Trophoblast cell (in vitro differentiated cells and primary cell): ENCODE measurements around the gene TNFAIP8L1.
"Not testable (repeated sequence)": the region's sequence is repeated elsewhere in the genome, so short reads cannot be mapped to it uniquely, and the experiment has no call there.

Experiments used
- DNase-seq, 2 donors: peaks; one replicate each; pipeline ENCODE4 v3.0.0-alpha.2; 2016
- H2AFZ ChIP-seq: 2 replicates; pipeline ENCODE4 v1.6.1; 2013; ENCODE audit warnings: low read length, moderate library complexity, mild to moderate bottlenecking; ENCODE audit not compliant: insufficient read depth, poor library complexity
- H2AK5ac ChIP-seq: 2 replicates; pipeline ENCODE4 v1.6.1; 2013; ENCODE audit warnings: mild to moderate bottlenecking, low read length
- H2BK120ac ChIP-seq: 2 replicates; pipeline ENCODE4 v1.6.1; 2013; ENCODE audit warnings: low read length, mild to moderate bottlenecking, moderate library complexity; ENCODE audit not compliant: insufficient read depth, poor library complexity
- H2BK12ac ChIP-seq: 2 replicates; pipeline ENCODE4 v1.6.1; 2013; ENCODE audit warnings: mild to moderate bottlenecking, low read length, moderate library complexity
- H2BK5ac ChIP-seq: 2 replicates; pipeline ENCODE4 v1.6.1; 2013; ENCODE audit warnings: low read length, low read depth, moderate library complexity, mild to moderate bottlenecking; ENCODE audit not compliant: poor library complexity
- H3K14ac ChIP-seq: 2 replicates; pipeline ENCODE4 v1.6.1; 2013; ENCODE audit warnings: mild to moderate bottlenecking, low read length
- H3K18ac ChIP-seq: 2 replicates; pipeline ENCODE4 v1.6.1; 2013; ENCODE audit warnings: mild to moderate bottlenecking, low read length
- H3K23ac ChIP-seq: 2 replicates; pipeline ENCODE4 v1.6.1; 2013; ENCODE audit warnings: low read length
- H3K27ac ChIP-seq: 2 replicates; pipeline ENCODE4 v1.5.1; 2013; ENCODE audit warnings: low read depth, mild to moderate bottlenecking, inconsistent platforms, low read length, moderate library complexity
- H3K27me3 ChIP-seq: 2 replicates; pipeline ENCODE4 v1.6.1; 2013; ENCODE audit warnings: inconsistent platforms, mild to moderate bottlenecking, low read length, moderate library complexity; ENCODE audit not compliant: insufficient read depth
- H3K36me3 ChIP-seq, 2 experiments: 1 replicate in 1 of 2; 2 replicates in 1 of 2; pipeline ENCODE4 v1.6.1; 2013; ENCODE audit warnings: low read length in 2 of 2, mild to moderate bottlenecking in 2 of 2, moderate library complexity in 1 of 2; ENCODE audit not compliant: insufficient read depth in 2 of 2, control insufficient read depth in 1 of 2
- H3K4ac ChIP-seq: 2 replicates; pipeline ENCODE4 v1.6.1; 2013; ENCODE audit warnings: low read depth, mild to moderate bottlenecking, low read length, moderate library complexity
- H3K4me1 ChIP-seq, 2 experiments: 1 replicate in 1 of 2; 2 replicates in 1 of 2; pipeline ENCODE4 v1.6.1; 2013; ENCODE audit warnings: low read length in 2 of 2, mild to moderate bottlenecking in 2 of 2, moderate library complexity in 1 of 2; ENCODE audit not compliant: insufficient read depth in 2 of 2, control insufficient read depth in 1 of 2
- H3K4me2 ChIP-seq: 2 replicates; pipeline ENCODE4 v1.6.1; 2013; ENCODE audit warnings: inconsistent platforms, mild to moderate bottlenecking, low read length, moderate library complexity
- H3K4me3 ChIP-seq: 2 replicates; pipeline ENCODE4 v1.5.1; 2013; ENCODE audit warnings: mild to moderate bottlenecking, low read depth, low read length, inconsistent platforms
- H3K79me1 ChIP-seq: one replicate; pipeline ENCODE4 v1.6.1; 2013; ENCODE audit warnings: low read length
- H3K79me2 ChIP-seq: 2 replicates; pipeline ENCODE4 v1.6.1; 2013; ENCODE audit warnings: low read length, mild to moderate bottlenecking; ENCODE audit not compliant: control insufficient read depth, insufficient read depth, poor library complexity
- H3K9ac ChIP-seq: 2 replicates; pipeline ENCODE4 v1.6.1; 2013; ENCODE audit warnings: mild to moderate bottlenecking, low read length
- H3K9me3 ChIP-seq: 2 replicates; pipeline ENCODE4 v1.6.1; 2013; ENCODE audit warnings: low read depth, mild to moderate bottlenecking, control low read depth, inconsistent platforms, low read length; ENCODE audit not compliant: insufficient read depth
- H4K12ac ChIP-seq: 2 replicates; pipeline ENCODE4 v1.6.1; 2013; ENCODE audit warnings: low read depth, mild to moderate bottlenecking, low read length, moderate library complexity
- H4K8ac ChIP-seq: 2 replicates; pipeline ENCODE4 v1.6.1; 2013; ENCODE audit warnings: low read depth, mild to moderate bottlenecking, low read length, moderate library complexity
- H4K91ac ChIP-seq: one replicate; pipeline ENCODE4 v1.6.1; 2013; ENCODE audit warnings: low read depth, mild to moderate bottlenecking, low read length, moderate library complexity
- WGBS: extraction: QIAGEN DNeasy Blood & Tissue Kit; methylation state at CpG from one replicate; pipeline ENCODE4 v1.1.7; 2013; ENCODE audit warnings: missing lambda C conversion rate; ENCODE audit not compliant: insufficient read length, insufficient coverage; ENCODE audit errors: extremely low coverage; 5-methylcytosine and 5-hydroxymethylcytosine counted together

The TNFAIP8L1 gene

DNA sequence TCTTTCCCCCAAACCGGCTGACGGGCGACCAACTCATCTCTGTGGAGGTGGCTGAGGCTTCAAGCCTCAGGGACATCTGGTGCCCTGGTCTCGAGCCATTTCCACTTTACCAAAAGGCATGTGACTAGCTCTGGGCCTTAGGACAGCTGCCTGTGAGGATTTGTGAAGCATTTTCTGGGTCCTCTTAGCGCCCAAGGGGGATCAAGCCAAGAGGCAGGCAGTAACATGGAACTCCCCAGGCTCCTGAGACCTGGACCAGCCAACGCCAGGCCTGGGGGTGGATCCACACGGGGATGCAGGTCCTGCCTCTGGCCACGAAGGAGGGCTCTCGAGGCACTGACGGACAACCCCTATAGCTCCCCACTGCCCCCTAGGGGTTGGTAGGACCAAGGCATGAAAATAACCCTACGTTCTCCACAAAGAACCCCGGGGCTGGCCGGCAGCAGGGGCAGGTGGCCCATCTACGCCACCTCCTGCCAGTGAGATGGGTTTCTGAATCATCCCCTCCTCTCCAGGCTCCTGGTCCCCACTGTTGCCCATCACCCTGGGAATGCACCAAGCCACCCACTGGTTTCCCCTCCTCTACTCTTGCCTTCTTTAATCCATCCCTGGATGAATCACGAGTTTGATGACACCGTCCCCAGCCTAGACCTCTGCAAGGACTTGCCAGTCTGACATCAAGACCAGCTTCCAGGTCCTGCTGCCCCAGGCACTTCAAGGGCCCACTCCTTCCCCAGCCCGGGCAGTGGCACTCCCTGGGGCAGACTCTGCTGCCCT is 37.8 kb downstream of the TNFAIP8L1 start:
- H4K91ac ChIP-seq: no peak overlapping the region
- peak; percentile 57 to 73 for DNase-seq
- no peak overlapping the region for H3K23ac ChIP-seq
- H2BK5ac ChIP-seq: no peak overlapping the region
- peaks cover 40% of the 10 kb centered on the region in 2 experiments for H3K36me3 ChIP-seq
- H3K79me1 ChIP-seq: no peaks in the 10 kb centered on the region
- no peak overlapping the region for H2BK12ac ChIP-seq
- H3K14ac ChIP-seq: no peak overlapping the region
- H3K9me3 ChIP-seq: no peaks in the 10 kb centered on the region
- no peak overlapping the region for H3K4ac ChIP-seq
- no peak overlapping the region for H2BK120ac ChIP-seq
- H3K4me2 ChIP-seq: no peak overlapping the region
- no peak overlapping the region for H4K8ac ChIP-seq
- no peak overlapping the region for H3K27ac ChIP-seq
- no peaks in the 10 kb centered on the region for H3K27me3 ChIP-seq
- no peaks in the 10 kb centered on the region for H3K79me2 ChIP-seq
- no peak overlapping the region for H3K18ac ChIP-seq
- H2AK5ac ChIP-seq: no peak overlapping the region
- no peaks in the 10 kb centered on the region for H3K4me1 ChIP-seq
- no peak overlapping the region for H2AFZ ChIP-seq
- no peak overlapping the region for H3K4me3 ChIP-seq
- H4K12ac ChIP-seq: peak overlapping the region; percentile 22
- no peak overlapping the region for H3K9ac ChIP-seq
- no CpG with 5 or more reads among the region's 17 CpGs for WGBS

DNA sequence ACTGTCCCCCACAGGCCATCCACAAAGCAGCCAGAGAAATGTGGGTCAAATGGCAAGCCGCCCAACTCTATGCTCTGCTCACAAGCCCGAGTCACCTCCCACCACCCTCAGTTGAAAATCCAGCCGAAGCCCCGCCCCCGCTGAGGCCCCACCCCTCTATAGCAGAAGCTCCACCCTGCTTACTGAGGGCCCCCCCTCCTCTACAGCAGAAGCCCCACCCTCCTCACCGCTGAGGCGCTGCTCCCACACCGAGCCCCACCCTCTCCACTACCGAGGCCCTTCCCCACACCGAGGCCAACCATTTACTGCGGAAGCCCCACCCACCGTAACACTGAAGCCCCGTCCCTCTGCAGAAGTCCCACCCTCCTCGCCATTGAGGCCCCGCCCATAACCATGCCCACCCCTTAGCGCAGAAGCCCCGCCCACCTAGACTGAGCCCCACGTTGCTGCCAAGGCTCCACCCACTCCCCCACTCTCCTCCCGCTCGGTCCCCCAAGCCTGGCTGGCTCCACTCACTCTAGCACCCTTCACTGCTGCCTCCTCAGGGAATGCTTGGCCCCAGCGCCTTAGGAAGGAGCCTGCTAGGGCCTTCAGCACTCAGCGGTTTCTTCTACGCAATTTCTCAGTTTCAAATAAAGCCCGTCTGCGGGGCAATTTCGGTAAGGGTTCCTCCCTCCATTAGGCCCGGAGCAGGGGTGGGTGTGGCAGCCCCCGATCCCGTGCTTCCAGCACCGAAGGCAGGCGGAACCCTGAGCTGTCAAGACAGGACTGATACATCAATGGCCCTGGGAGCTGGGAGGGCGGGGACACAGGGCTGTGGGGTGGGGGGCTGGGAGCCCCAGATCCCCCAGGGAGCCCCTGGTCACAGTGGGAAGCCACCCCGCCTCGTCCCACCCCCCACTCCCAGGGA is 39.8 kb downstream of the TNFAIP8L1 start:
- H3K4me2 ChIP-seq: no peak overlapping the region
- H4K91ac ChIP-seq: no peak overlapping the region
- H3K27ac ChIP-seq: no peak overlapping the region
- no peak overlapping the region for H2BK12ac ChIP-seq
- no peak overlapping the region for H4K8ac ChIP-seq
- H2AFZ ChIP-seq: no peak overlapping the region
- H3K79me1 ChIP-seq: no peaks in the 10 kb centered on the region
- H3K79me2 ChIP-seq: no peaks in the 10 kb centered on the region
- no peak overlapping the region for H4K12ac ChIP-seq
- H3K36me3 ChIP-seq: peaks cover 60% of the 10 kb centered on the region in 2 experiments
- no peaks in the 10 kb centered on the region for H3K9me3 ChIP-seq
- no peak overlapping the region for H3K4me3 ChIP-seq
- H3K14ac ChIP-seq: no peak overlapping the region
- no peak overlapping the region for H2BK120ac ChIP-seq
- H3K9ac ChIP-seq: no peak overlapping the region
- no peak overlapping the region for H2BK5ac ChIP-seq
- no peaks in the 10 kb centered on the region for H3K27me3 ChIP-seq
- no CpG with 5 or more reads among the region's 34 CpGs for WGBS
- no peaks in the 10 kb centered on the region for H3K4me1 ChIP-seq
- no peak overlapping the region for H3K23ac ChIP-seq
- no peak overlapping the region for H3K4ac ChIP-seq
- no peak for DNase-seq
- no peak overlapping the region for H3K18ac ChIP-seq
- H2AK5ac ChIP-seq: no peak overlapping the region

DNA sequence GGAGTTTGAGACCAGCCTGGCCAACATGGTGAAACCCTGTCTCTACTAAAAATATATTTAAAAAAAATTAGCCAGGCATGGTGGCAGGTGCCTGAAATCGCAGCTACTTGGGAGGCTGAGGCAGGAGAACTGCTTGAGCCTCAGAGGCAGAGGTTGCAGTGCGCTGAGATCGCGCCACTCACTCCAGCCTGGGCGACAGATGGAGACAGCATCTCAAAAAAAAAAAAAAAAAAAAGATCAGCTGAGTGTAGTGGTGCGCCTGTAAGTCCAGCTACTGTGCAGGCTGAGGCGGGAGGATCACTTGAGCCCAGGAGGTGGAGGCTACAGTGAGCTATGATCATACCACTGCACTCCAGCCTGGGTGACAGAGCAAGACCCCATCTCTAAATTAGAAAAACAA is 40.7 kb downstream of the TNFAIP8L1 start:
- no CpG with 5 or more reads among the region's 7 CpGs for WGBS

DNA sequence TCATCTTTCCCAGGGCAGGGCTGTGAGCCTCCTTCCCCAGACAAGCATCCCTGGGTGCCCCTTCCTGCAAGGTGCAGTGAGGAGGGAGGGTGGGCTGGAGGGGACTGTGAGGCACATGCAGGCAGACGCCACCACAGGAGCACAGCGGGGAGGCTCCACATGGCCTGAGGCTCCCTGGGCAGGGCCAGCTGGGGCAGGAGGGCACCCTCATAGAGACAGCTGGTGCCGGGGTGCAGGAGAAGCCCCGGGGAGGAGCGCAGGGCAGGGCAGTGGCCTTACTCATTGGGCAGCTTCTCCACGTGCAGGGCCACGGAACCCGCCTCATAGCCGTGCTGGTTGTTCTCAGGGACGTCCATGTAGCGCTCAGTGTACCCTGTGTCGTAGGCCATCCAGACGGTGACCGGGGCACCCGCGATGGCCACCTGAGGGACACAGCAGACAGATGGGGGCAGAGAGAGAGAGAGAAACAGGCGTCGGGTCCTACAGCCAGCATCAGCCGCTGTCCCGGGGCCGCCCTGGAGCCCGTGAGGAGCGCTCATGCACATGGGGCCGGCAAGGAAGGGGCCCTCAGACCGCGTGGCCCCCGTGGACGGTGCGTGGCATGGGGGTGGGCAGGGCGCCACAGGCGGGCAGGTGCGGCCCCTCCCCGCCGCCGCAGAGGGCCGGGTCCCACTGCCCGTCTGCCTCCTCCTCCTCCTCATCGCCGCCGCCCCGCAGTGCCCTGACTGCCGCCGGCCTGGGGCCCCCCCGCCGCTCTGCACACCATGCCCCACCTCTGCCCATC is 43.3 kb downstream of the TNFAIP8L1 start:
- H4K91ac ChIP-seq: no peak overlapping the region
- no peak overlapping the region for H3K4me2 ChIP-seq
- H4K8ac ChIP-seq: no peak overlapping the region
- no peak overlapping the region for H3K14ac ChIP-seq
- H3K36me3 ChIP-seq: peaks cover 68 to 71% of the 10 kb centered on the region in 2 experiments
- H2BK5ac ChIP-seq: no peak overlapping the region
- H2BK120ac ChIP-seq: no peak overlapping the region
- no peak overlapping the region for H3K23ac ChIP-seq
- no peak overlapping the region for H2AK5ac ChIP-seq
- no peak overlapping the region for H3K18ac ChIP-seq
- H3K4ac ChIP-seq: no peak overlapping the region
- H2AFZ ChIP-seq: no peak overlapping the region
- no peak for DNase-seq
- H3K79me1 ChIP-seq: no peaks in the 10 kb centered on the region
- no peak overlapping the region for H3K9ac ChIP-seq
- no peaks in the 10 kb centered on the region for H3K9me3 ChIP-seq
- no CpG with 5 or more reads among the region's 45 CpGs for WGBS
- H3K79me2 ChIP-seq: no peaks in the 10 kb centered on the region
- peak overlapping the region; percentile 39 for H3K4me3 ChIP-seq
- H3K27me3 ChIP-seq: no peaks in the 10 kb centered on the region
- H4K12ac ChIP-seq: no peak overlapping the region
- H3K27ac ChIP-seq: no peak overlapping the region
- H3K4me1 ChIP-seq: no peaks in the 10 kb centered on the region
- H2BK12ac ChIP-seq: no peak overlapping the region

More for the DNA sequence above, 40.7 kb downstream of the TNFAIP8L1 start:
- H2AFZ ChIP-seq, H3K27ac ChIP-seq, H3K4me3 ChIP-seq, H4K12ac ChIP-seq, H3K9ac ChIP-seq, H3K79me2 ChIP-seq, H2BK12ac ChIP-seq, H3K18ac ChIP-seq, DNase-seq, H3K9me3 ChIP-seq, H3K4me1 ChIP-seq, H3K4ac ChIP-seq, H3K79me1 ChIP-seq, H2BK5ac ChIP-seq, H4K8ac ChIP-seq, H3K23ac ChIP-seq, H3K27me3 ChIP-seq, H2BK120ac ChIP-seq, H4K91ac ChIP-seq, H2AK5ac ChIP-seq, H3K14ac ChIP-seq, H3K4me2 ChIP-seq: not testable (repeated sequence)
- peaks cover 65 to 69% of the 10 kb centered on the region in 2 experiments for H3K36me3 ChIP-seq
